ENCODE data around the gene SEMA3A. TPM values are rescaled to one million over a fixed set of nuclear protein-coding genes. Genes with fewer than 3 reads are reported as not detected.

SEMA3A gene
- total and polyA plus RNA-seq, 2 of the 4 experiments (the other 2 are of a cell fraction), result 31.2 to 213 TPM

GRCh38 chr7:84144935-84145334 lies 49.7 kb downstream of the SEMA3A start:
- Histone ChIP-seq H3K79me1 (ENCODE audit: low read depth in 1 of 2, low read length in 2 of 2) (peaks cover 17 to 72% of the 10 kb centered on the region in 2 experiments), H3K36me3 (ENCODE audit: control insufficient read depth, insufficient read depth, low read length) (no peaks in the 10 kb centered on the region; the same call in 1 of the 2 replicates), H3K14ac (replicated peaks; ENCODE audit: low read depth, low read length) (peak overlapping the region; percentile 72; the same call in 1 of the 2 replicates), H3K9me1 (ENCODE audit: insufficient read depth, low read length) (peaks cover 4% of the 10 kb centered on the region; the same call in 1 of the 2 replicates), H3K4me1 (ENCODE audit: control insufficient read depth, insufficient read depth, low read length) (peaks cover 16% of the 10 kb centered on the region), H3K9me3 (ENCODE audit: control insufficient read depth, insufficient read depth, low read length) (no peaks in the 10 kb centered on the region), H2BK120ac (ENCODE audit: low read depth, low read length) (peak overlapping the region; percentile 78), H3K4me2 (ENCODE audit: low read depth, low read length) (peak overlapping the region; percentile 26; the same call in 1 of the 2 replicates), H3K9ac (ENCODE audit: low read depth, low read length) (no peak overlapping the region), H2BK20ac (ENCODE audit: low read depth, low read length) (peak overlapping the region; percentile 66; the same call in 1 of the 2 replicates), H3K27me3 (ENCODE audit: control insufficient read depth, insufficient read depth, low read length) (no peaks in the 10 kb centered on the region), H4K8ac (ENCODE audit: low read depth in 2 of 2, low read length in 2 of 2) (peak overlapping the region in 1 of 2 experiments; percentile 74; a peak in 1 of 4 replicates), H3K27ac (ENCODE audit: insufficient read depth, low read length) (peak overlapping the region; percentile 25; the same call in 1 of the 2 replicates), H4K20me1 (ENCODE audit: insufficient read depth, low read length) (peaks cover 7% of the 10 kb centered on the region), H3K23ac (ENCODE audit: low read depth, low read length) (peak overlapping the region; percentile 92), H3K56ac (ENCODE audit: extremely low read depth, insufficient read depth, low read length) (no peak overlapping the region), H2BK5ac (ENCODE audit: low read depth, low read length, poor library complexity, severe bottlenecking) (peak overlapping the region; percentile 86), H2AK5ac (ENCODE audit: low read depth, low read length) (peak overlapping the region; percentile 61; the same call in 1 of the 2 replicates), H4K5ac (ENCODE audit: low read depth, low read length) (peak overlapping the region; percentile 49; the same call in 1 of the 2 replicates), H3K18ac (ENCODE audit: low read depth, low read length) (peak overlapping the region; percentile 69; the same call in 1 of the 2 replicates), H2AFZ (replicated peaks; ENCODE audit: low read length, poor library complexity) (no peak overlapping the region), H3K4ac (ENCODE audit: low read depth, low read length) (no peak overlapping the region), H2AK9ac (replicated peaks; ENCODE audit: low read depth, low read length, poor library complexity) (no peak overlapping the region), H2BK15ac (ENCODE audit: low read depth, low read length) (no peak overlapping the region), H3K4me3 (ENCODE audit: insufficient read depth, low read depth, low read length) (no peak overlapping the region), H4K91ac (ENCODE audit: insufficient read depth, low read depth, low read length) (no peak overlapping the region)
- no peak for DNase-seq
- in situ Hi-C loops (cut with MboI; ENCODE audit: low sequenced_read_pairs), result no loop called here
- TF ChIP-seq BHLHE40 (IDR thresholded peaks at IDR 0.05; ENCODE audit: low read depth, low read length), result no peak
- TF ChIP-seq FOS (IDR thresholded peaks at IDR 0.05; ENCODE audit: low read depth, low read length), result no peak
- TF ChIP-seq CHD1 (IDR thresholded peaks at IDR 0.05; ENCODE audit: low read depth, low read length), result no peak
- no peak for TF ChIP-seq USF2 (IDR thresholded peaks at IDR 0.05; ENCODE audit: low read depth, low read length)
- no peak for TF ChIP-seq RFX5 (IDR thresholded peaks at IDR 0.05; ENCODE audit: low read depth, low read length)
- no peak for TF ChIP-seq MAFK (IDR thresholded peaks at IDR 0.05; ENCODE audit: low read depth, low read length)
- no peak for TF ChIP-seq MAZ (IDR thresholded peaks at IDR 0.05; ENCODE audit: borderline replicate concordance, low read depth, low read length)
- TF ChIP-seq MXI1 (IDR thresholded peaks at IDR 0.05; ENCODE audit: borderline replicate concordance, low read depth, low read length), result no peak
- no CpG with 5 or more reads among the region's 1 CpG for WGBS, 2 experiments (ENCODE audit: extremely low coverage in 2 of 2, insufficient read length in 1 of 2)
- dilution Hi-C loops (cut with HindIII; ENCODE audit: low sequenced_read_pairs, unreplicated experiment), result no loop called here
- intact Hi-C loops (cut with micrococcal nuclease), result no loop called here
- no TSS peak for BruUV-seq (replicated peaks)
- ChIA-PET CTCF (no interaction called here), POLR2A (ENCODE audit: unreplicated experiment) (interaction anchor here (0.7 kb wide), 1 partner anchor 44 kb away, joined by 3 read pairs; no protein-coding TSS in a partner anchor)
- ATAC-seq (ENCODE audit: low read depth), result no peak
